Heart right ventricle (tissue), 16 donors: ENCODE measurements around the gene INTS12. TPM values are rescaled to one million over a fixed set of nuclear protein-coding genes. Genes with fewer than 3 reads are reported as not detected.

Source experiments
- ATAC-seq, 8 donors: fragments of 200-7000 bp; cut with Tn5 transposase; one replicate each; pipeline ENCODE4 v1.9.1; 2020; ENCODE audit warnings: mild to moderate bottlenecking in 8 of 8, moderate library complexity in 8 of 8, moderate number of reproducible peaks in 1 of 8
- DNase-seq, 2 donors: peaks; one replicate each; pipeline ENCODE4 v3.0.0-alpha.2; 2020
- H3K27ac ChIP-seq, 10 donors: fragments of 200-600 bp; sonication (generic) in 2 of 10; one replicate each; pipeline versions ENCODE4 v1.5.0 to v1.8.0; 2020 to 2022; ENCODE audit warnings: mild to moderate bottlenecking in 3 of 10
- H3K27me3 ChIP-seq, 7 donors: fragments of 200-600 bp; one replicate each; pipeline ENCODE4 v1.8.0; 2021 to 2022; ENCODE audit warnings: mild to moderate bottlenecking in 2 of 7
- H3K36me3 ChIP-seq, 9 donors: fragments of 200-600 bp; sonication (generic) in 1 of 9; one replicate each; pipeline versions ENCODE4 v1.5.0 to v1.8.0; 2020 to 2022; ENCODE audit warnings: mild to moderate bottlenecking in 2 of 9
- H3K4me1 ChIP-seq, 9 donors: fragments of 200-600 bp; sonication (generic) in 1 of 9; one replicate each; pipeline versions ENCODE4 v1.5.0 to v1.8.0; 2020 to 2022; ENCODE audit warnings: mild to moderate bottlenecking in 4 of 9
- H3K4me3 ChIP-seq, 10 donors: fragments of 200-600 bp; sonication (generic) in 2 of 10; one replicate each; pipeline versions ENCODE4 v1.5.0 to v1.8.0; 2020 to 2022; ENCODE audit warnings: mild to moderate bottlenecking in 7 of 10, moderate library complexity in 2 of 10
- H3K9me3 ChIP-seq, 11 donors: fragments of 200-600 bp in 10 of 11; sonication (generic) in 2 of 11; one replicate each; pipeline versions ENCODE4 v1.5.0 to v1.8.0; 2013 to 2022; ENCODE audit warnings: mild to moderate bottlenecking in 2 of 11, control low read depth in 1 of 11, moderate library complexity in 1 of 11
- CTCF ChIP-seq, 9 donors: fragments of 200-600 bp; sonication (generic) in 2 of 9; IDR thresholded peaks; one replicate each; pipeline versions ENCODE4 v1.5.0 to v1.8.0; 2021 to 2022; ENCODE audit warnings: antibody characterized with exemption in 9 of 9, mild to moderate bottlenecking in 5 of 9, moderate library complexity in 1 of 9
- WGBS, 2 donors: extraction: QIAGEN DNeasy Blood & Tissue Kit; methylation state at CpG; one replicate each; pipeline ENCODE4 v1.1.7; 2013; ENCODE audit warnings: inconsistent platforms in 1 of 2; 5-methylcytosine and 5-hydroxymethylcytosine counted together
- intact Hi-C, 10 donors: fragments of 100-400 bp; cut with DNase I; formaldehyde crosslinking; loops; one replicate each; pipeline versions ENCODE4 v1.11.1 to v1.14.2; 2022
- polyA plus RNA-seq, 2 donors: library from polyadenylated mRNA; stranded (reverse); fragments of 200-250 nt; gene quantifications; one replicate each; pipeline ENCODE4 v1.2.3, GENCODE V29; 2013
- total RNA-seq, 10 donors: library from RNA; stranded (reverse); fragmentation: NEBNext Ultra II Directional in 3 of 10; extraction: Animal tissue kit (Norgen Biotek cat#: 25700) in 3 of 10; gene quantifications; one replicate each; pipeline versions ENCODE4 v1.2.1 to v1.2.4, GENCODE V29; 2021 to 2023
- donor health status: Arrhythmogenic right ventricular cardiomyopathy.
- donor health status: ischemic (EF 13 %, LVEDD 7.1; RV severe dilation, severe dysfunction).
- donor health status: healthy with polysubstance abuse.
- donor health status: DM: no; HTN: yes; CAD: no.
- donor health status: DM: no; HTN: no; CAD: no.
- donor health status: ischemic (EF 25% LVEDD 6.9; RV normal size, moderate dysfunction).
- donor health status: ischemic (EF 25% LVEDD 5.7; RV mildly dilated, moderate dysfunction).
- donor health status: healthy.
- donor health status: DM: yes; HTN: yes; CAD: no.
- donor health status: Ischemic cardiomyopathy.
- donor health status: ischemic (EF 35%, LVEDD 5.7; RV mildly dilated, moderate dysfunction).
- donor health status: nonischemic (EF 11% LVEDD 7.7; RV severe dilation, severe dysfunction).
- donor health status: DM: yes; HTN: yes; CAD: no.
- donor health status: PGD.
- donor health status: ischemic (EF 29% LVEDD 5.4; RV normal size, mild dysfunction).
- donor health status: nonischemic (EF 23%, LVEDD 6.1; RV moderate dilation, normal function).

The INTS12 gene
- total and polyA plus RNA-seq, 12 donors = 7.8 to 27.5 (median 22.3) TPM

- H3K4me1 ChIP-seq = no peaks in the 10 kb centered on the region
- WGBS, 2 donors = 93 to 96% methylated on average over 2 of the region's 2 CpGs
- peaks cover 0 to 100% (median 44%) of the 10 kb centered on the region in 9 donors for H3K36me3 ChIP-seq
- H3K9me3 ChIP-seq = no peaks in the 10 kb centered on the region
- intact Hi-C loops = no loop called here
- TF ChIP-seq CTCF (IDR thresholded peaks at IDR 0.05) = no peak
- H3K4me3 ChIP-seq = no peak overlapping the region
- no peaks in the 10 kb centered on the region for H3K27me3 ChIP-seq
- DNase-seq (no peak), ATAC-seq (no peak)
- no peak overlapping the region for H3K27ac ChIP-seq
These were observed 21.9 kb downstream of the INTS12 start for GRCh38 chr4:105686571-105686970.

- Histone ChIP-seq H3K27me3 (no peaks in the 10 kb centered on the region), H3K4me1 (peaks cover 0 to 4% (median 0%) of the 10 kb centered on the region in 9 donors), H3K36me3 (peaks cover 0 to 73% (median 30%) of the 10 kb centered on the region in 9 donors), H3K9me3 (no peaks in the 10 kb centered on the region), H3K27ac (no peak overlapping the region), H3K4me3 (no peak overlapping the region)
- 86 to 88% methylated on average over 4 of the region's 4 CpGs for WGBS, 2 donors
- intact Hi-C loops = loop anchor here in 1 of 10 donors (5.0 kb wide), 1 partner anchor 476 kb away; no protein-coding TSS in a partner anchor
- TF ChIP-seq CTCF (IDR thresholded peaks at IDR 0.05) = no peak
- ATAC-seq (no peak), DNase-seq (no peak)
These were observed 25.5 kb downstream of the INTS12 start for GRCh38 chr4:105683038-105683437.

GRCh38 chr4:105679186-105679585, 29.3 kb downstream of the INTS12 start:
- Histone ChIP-seq H3K36me3 (peaks cover 0 to 35% (median 6%) of the 10 kb centered on the region in 9 donors), H3K4me1 (peaks cover 0 to 4% (median 0%) of the 10 kb centered on the region in 9 donors), H3K9me3 (no peaks in the 10 kb centered on the region), H3K4me3 (no peak overlapping the region), H3K27me3 (no peaks in the 10 kb centered on the region), H3K27ac (no peak overlapping the region)
- intact Hi-C loops = no loop called here
- WGBS, 2 donors = 59 to 63% methylated on average over 2 of the region's 2 CpGs
- no peak for DNase-seq
- no peak for ATAC-seq
- no peak for TF ChIP-seq CTCF (IDR thresholded peaks at IDR 0.05)

- ATAC-seq (no peak), DNase-seq (no peak)
- H3K36me3 ChIP-seq = peaks cover 0 to 20% (median 6%) of the 10 kb centered on the region in 9 donors
- H3K4me3 ChIP-seq = no peak overlapping the region
- no peak overlapping the region for H3K27ac ChIP-seq
- peaks cover 0 to 4% (median 0%) of the 10 kb centered on the region in 9 donors for H3K4me1 ChIP-seq
- 77 to 78% methylated on average over 2 of the region's 2 CpGs for WGBS, 2 donors
- H3K27me3 ChIP-seq = no peaks in the 10 kb centered on the region
- TF ChIP-seq CTCF (IDR thresholded peaks at IDR 0.05) = no peak
- intact Hi-C loops = no loop called here
- no peaks in the 10 kb centered on the region for H3K9me3 ChIP-seq
These were observed 30.8 kb downstream of the INTS12 start for GRCh38 chr4:105677709-105678108.
